Left lobe of liver (tissue), 2 donors: Measurements from ENCODE around the gene PAPSS2. TPM values are rescaled to one million over a fixed set of nuclear protein-coding genes. Genes with fewer than 3 reads are reported as not detected.
"Not testable (repeated sequence)": the region's sequence is repeated elsewhere in the genome, so short reads cannot be mapped to it uniquely, and the experiment has no call there.

Experiments
- ATAC-seq: fragments of 200-7000 bp; cut with Tn5 transposase; one replicate; pipeline ENCODE4 v1.9.1; 2020; ENCODE audit warnings: mild to moderate bottlenecking, moderate library complexity
- DNase-seq: peaks from one replicate; pipeline ENCODE4 v3.0.0-alpha.2; 2020; ENCODE audit warnings: low spot score
- total RNA-seq: library from RNA; stranded (reverse); gene quantifications from one replicate; pipeline ENCODE4 v1.2.1, GENCODE V29; 2021
- donor health status: DM: no; HTN: no; CAD: no; lungs with moderate emphysema.
- donor health status: DM: no; HTN: yes; CAD: no.

The PAPSS2 gene
- total RNA-seq, 1 donor from 2014 or later: 120 TPM

GRCh38 chr10:87739703-87740102 lies 80.0 kb downstream of the PAPSS2 start:
- DNase-seq (no peak), ATAC-seq (no peak)

- peak; percentile 46 for ATAC-seq
- no peak for DNase-seq
Measured at GRCh38 chr10:87740254-87740655, 80.6 kb downstream of the PAPSS2 start.

- DNase-seq: peak; percentile 58
- peak; percentile 50 for ATAC-seq
Measured at GRCh38 chr10:87742992-87743610, 83.4 kb downstream of the PAPSS2 start.

GRCh38 chr10:87744606-87745005 lies 84.9 kb downstream of the PAPSS2 start:
- ATAC-seq: no peak
- no peak for DNase-seq

GRCh38 chr10:87746911-87747310 lies 87.2 kb downstream of the PAPSS2 start:
- ATAC-seq (no peak), DNase-seq (no peak)

- not testable (repeated sequence) for ATAC-seq, DNase-seq
Measured at GRCh38 chr10:87748244-87748643, 88.6 kb downstream of the PAPSS2 start.

- ATAC-seq: peak; percentile 28
- no peak for DNase-seq
Measured at GRCh38 chr10:87750001-87750671, 90.5 kb downstream of the PAPSS2 start.

GRCh38 chr10:87750817-87751216 lies 91.1 kb downstream of the PAPSS2 start:
- ATAC-seq: no peak
- no peak for DNase-seq

GRCh38 chr10:87751274-87751673 lies 91.6 kb downstream of the PAPSS2 start:
- DNase-seq (no peak), ATAC-seq (no peak)

GRCh38 chr10:87752566-87752965 lies 92.9 kb downstream of the PAPSS2 start:
- ATAC-seq: no peak
- DNase-seq: no peak

GRCh38 chr10:87753995-87754866 lies 94.6 kb downstream of the PAPSS2 start:
- DNase-seq: no peak
- ATAC-seq: peak; percentile 68

- DNase-seq (no peak), ATAC-seq (no peak)
Measured at GRCh38 chr10:87757685-87758084, 98.0 kb downstream of the PAPSS2 start.

GRCh38 chr10:87759551-87759950 lies 99.9 kb downstream of the PAPSS2 start:
- ATAC-seq (no peak), DNase-seq (no peak)

- DNase-seq (no peak), ATAC-seq (no peak)
Measured at GRCh38 chr10:87760195-87760905, 100.7 kb downstream of the PAPSS2 start.

GRCh38 chr10:87761153-87761552 lies 101.5 kb downstream of the PAPSS2 start:
- no peak for ATAC-seq
- DNase-seq: no peak

- no peak for DNase-seq
- ATAC-seq: no peak
Measured at GRCh38 chr10:87761892-87762291, 102.2 kb downstream of the PAPSS2 start.

GRCh38 chr10:87763086-87763861 lies 103.6 kb downstream of the PAPSS2 start:
- ATAC-seq (peak; percentile 26), DNase-seq (no peak)

- no peak for ATAC-seq
- DNase-seq: no peak
Measured at GRCh38 chr10:87764072-87764934, 104.6 kb downstream of the PAPSS2 start.

GRCh38 chr10:87765666-87766376 lies 106.1 kb downstream of the PAPSS2 start:
- no peak for ATAC-seq

More at GRCh38 chr10:87765666-87766376, 106.1 kb downstream of the PAPSS2 start:
- DNase-seq: no peak
